ENCODE results near the gene RFFL. TPM values are rescaled to one million over a fixed set of nuclear protein-coding genes. Genes with fewer than 3 reads are reported as not detected.
"Not testable (repeated sequence)": the region's sequence is repeated elsewhere in the genome, so short reads cannot be mapped to it uniquely, and the experiment has no call there.

Gene RFFL, protein sequence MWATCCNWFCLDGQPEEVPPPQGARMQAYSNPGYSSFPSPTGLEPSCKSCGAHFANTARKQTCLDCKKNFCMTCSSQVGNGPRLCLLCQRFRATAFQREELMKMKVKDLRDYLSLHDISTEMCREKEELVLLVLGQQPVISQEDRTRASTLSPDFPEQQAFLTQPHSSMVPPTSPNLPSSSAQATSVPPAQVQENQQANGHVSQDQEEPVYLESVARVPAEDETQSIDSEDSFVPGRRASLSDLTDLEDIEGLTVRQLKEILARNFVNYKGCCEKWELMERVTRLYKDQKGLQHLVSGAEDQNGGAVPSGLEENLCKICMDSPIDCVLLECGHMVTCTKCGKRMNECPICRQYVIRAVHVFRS
- 12.6 TPM for polyA plus RNA-seq (2013, experiment 1 of 2; ENCODE audit: insufficient read length)
- 10.8 TPM for polyA plus RNA-seq (2013, experiment 2 of 2; ENCODE audit: insufficient read length)

DNA sequence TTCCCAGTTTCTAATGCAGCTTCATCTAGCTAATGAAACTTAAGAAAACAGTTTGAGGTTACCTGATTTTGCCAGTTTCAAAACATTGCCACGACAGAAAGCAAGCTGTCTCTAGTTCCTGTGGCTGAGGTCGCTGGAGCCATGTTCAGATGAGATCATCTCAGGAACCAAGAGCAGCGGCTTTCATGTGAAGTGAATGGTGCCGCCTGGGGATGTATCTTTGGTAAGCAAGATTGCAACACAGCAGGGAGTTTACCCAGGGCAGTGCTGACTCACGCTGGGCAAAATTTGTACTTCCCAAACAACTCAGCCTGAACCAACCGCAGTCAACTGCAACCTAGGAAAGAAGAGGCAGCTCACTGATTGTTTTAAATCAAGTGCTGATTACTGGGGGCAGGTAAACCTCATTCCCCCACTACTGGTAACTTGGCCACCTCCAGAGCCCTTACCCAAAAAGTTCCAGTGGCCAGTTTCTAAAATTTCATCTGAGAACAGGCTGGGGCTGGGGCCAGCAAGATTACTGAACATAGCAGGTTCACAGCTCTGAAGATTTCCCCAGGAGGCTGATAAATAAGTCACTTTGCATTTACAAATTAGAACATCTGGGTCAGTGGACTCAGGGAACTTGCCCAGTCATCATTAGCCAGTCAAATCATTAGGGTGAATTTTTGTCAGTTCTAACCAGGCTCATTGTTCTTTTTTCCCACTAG lies at the start of gene RFFL:
Gene RFFL (minus strand): TSS at position 194 of the 710 bp plus-strand sequence. CDS start 37,154 bp downstream, outside the sequence.
- peak; percentile 92 for DNase-seq

DNA sequence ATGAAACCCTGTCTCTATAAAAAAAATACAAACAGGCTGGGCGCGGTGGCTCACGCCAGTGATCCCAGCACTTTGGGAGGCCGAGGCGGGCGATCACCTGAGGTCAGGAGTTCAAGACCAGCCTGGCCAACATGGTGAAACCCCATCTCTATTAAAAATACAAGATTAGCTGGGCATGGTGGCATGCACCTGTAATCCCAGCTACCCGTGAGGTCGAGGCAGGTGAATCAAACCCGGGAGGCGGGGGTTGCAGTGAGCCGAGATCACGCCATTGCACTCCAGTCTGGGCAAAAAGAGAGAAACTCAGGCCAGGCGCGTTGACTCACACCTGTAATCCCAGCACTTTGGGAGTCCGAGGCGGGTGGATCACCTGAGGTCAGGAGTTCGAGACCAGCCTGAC lies 47.3 kb upstream of the RFFL start:
- not testable (repeated sequence) for DNase-seq

DNA sequence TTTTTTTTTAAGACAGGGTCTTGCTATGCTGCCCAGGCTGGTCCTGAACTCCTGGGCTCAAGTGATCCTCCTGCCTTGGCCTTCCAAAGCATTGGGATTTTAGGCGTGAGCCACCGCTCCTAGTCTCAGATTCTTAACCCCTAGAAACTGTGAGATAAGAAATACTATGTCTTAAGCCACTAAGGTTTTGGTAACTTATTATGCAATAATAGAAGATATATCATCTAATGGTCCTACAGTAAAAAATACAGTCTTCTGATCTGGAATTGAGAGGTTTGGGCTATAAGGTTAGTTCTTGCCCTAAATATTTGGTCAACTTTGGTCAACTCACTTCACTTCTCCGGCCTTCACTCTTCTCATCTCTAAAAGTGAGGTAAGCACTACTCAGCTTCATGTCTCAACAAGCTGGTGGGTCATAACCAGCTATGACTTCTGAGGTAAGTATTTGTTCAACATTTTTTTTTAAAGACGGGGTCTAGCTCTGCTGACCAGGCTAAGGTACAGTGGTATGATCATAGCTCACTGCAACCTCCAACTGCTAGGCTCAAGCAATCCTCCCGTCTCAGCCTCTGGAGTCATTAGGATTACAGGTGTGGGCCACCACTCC lies 41.4 kb upstream of the RFFL start:
- no peak for DNase-seq

DNA sequence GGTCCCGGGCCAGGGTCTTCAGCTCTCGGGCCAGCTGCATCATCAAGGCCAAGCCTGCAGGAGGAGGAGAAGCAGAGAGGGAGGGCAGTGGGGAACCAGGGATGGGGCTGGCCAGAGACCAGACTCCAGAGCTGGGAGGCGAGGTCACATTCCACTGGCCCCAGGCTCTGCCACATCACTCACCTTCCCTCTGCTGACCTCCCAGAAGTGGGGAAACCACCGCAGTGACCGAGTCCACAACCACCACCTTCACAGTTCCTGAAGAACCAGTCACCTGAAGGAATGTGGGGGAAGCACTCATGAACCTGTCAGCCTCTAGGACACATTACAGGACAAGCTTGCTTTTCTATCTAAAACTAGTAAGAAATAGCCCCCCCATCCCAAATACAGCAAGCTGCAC lies 39.8 kb upstream of the RFFL start:
- DNase-seq: no peak

DNA sequence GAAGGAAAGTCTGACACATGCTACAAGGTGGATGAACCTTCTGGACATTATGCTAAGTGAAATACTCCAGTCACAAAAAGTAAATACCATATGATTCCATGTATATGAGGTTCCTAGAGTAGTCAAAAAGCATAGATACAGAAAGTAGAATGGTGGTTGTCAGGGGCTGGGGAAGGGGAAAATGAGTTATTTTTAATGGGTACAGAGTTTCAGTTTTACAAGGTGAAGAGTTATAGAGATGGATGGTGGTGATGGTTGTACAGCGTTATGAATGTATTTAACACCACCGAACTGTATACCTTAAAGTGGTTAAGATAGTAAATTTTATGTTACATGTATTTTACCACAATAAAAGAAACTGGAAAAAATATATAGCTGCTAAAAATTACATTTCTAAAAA lies 38.2 kb upstream of the RFFL start:
- no peak for DNase-seq

DNA sequence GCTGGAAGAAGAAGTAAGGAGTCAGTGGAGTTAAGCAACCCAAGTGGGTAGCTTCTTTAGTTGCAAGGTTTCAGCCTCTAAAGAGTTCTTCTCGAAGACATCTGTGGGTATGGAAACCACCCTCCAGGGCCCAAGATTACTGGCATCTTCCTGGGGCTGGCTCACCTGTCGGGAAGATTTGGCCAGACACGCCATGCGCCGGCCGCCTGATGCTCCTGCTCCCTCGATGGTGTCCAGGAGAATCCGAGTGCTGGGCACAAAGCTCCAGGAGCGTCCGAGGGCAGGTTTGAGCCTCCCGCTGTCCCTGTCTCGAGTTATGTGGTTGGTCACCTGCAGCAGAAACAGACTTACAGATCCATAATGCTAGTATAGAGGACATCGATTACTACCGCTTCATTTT lies 37.5 kb upstream of the RFFL start:
- no peak for DNase-seq

DNA sequence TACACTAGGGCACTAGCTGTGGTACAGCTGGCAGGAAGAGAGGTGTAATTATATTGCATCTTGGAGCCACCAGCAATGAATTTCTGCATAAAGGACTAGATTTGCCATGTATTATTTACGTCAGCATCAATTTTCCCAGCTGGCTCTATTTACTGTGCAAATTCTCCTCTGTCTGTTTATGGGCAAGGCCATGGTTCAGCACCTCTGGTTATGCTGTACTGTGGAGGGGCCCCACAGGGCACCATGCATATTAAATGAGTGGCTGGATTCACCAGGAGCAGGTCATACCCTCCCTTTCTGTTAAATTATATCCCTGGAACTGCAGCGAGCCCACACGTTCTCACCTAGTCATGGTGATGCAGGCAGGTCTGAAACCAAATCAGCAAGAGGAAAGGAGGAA lies 36.4 kb upstream of the RFFL start:
- DNase-seq: no peak

DNA sequence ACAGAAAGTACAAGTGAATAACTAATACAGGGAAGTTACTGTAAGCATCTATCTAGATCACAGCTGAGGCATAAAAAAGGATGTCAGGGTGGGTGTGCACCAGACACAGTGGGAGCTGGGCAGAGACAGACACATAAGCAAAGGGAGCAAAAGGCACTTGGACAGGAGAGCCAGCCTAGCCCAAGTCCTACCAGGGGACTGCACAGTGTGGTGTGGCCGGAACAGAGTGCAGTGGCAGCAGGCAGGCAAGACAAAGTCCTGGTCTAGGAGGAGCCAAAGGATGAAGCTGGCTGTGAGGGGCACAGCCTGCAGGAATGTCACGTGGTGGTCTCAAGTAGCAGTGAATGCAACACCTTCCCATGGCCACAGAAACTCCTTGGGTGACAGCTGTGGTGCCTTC lies 34.3 kb upstream of the RFFL start:
- no peak for DNase-seq

DNA sequence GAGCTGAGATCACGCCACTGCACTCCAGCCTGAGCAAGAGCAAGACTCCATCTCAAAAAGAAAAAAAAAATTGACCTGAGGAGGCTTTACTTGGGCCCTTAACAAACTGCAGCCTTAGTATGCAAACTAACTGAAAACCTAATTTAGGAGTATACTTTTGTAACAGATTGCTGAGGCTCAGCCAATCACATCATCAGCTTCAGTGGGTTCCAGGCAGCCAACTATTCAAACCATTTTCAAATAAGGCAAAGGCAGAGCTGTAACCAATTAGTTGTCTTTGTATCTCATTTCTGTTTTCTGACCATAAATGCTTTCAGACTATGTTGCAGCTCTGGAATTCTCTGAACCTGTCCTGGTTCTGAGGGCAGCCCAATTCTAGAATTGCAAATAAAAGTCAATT lies 32.2 kb upstream of the RFFL start:
- DNase-seq: no peak

DNA sequence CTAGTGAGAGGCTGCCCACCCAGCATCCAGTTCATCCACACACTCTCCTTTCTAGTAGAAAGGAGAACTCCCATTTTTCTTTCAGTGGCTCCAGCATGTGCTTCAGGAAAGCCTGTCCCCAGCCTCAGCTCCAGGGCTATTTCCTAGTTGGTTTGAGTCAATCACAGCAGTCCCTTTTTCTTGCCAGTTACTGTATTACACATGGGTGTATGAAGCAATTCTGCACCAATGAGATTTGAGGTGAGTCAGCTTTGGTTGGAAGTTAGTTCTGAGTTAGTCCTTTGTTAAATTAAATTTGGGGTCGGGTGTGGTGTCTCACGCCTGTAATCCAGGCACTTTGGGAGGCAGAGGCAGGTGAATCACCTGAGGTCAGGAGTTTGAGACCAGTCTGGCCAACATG lies 31.4 kb upstream of the RFFL start:
- peak; percentile 77 for DNase-seq

DNA sequence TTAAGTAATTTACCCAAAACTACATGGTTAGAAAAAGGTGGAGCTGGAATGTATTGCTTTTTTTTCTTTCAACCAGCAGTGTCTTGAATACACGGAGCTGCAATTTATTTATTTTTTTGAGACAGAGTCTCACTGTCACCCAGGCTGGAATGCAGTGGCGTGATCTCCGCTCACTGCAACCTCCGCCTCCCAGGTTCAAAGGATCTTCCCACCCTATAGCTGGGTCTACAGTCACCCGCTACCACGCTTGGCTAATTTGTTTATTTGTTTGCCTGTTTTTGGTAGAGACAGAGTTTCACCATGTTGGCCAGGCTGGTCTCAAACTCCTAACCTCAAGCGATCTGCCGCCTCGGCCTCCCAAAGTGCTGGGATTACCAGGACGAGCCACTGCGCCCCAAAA lies 27.2 kb upstream of the RFFL start:
- not testable (repeated sequence) for DNase-seq

DNA sequence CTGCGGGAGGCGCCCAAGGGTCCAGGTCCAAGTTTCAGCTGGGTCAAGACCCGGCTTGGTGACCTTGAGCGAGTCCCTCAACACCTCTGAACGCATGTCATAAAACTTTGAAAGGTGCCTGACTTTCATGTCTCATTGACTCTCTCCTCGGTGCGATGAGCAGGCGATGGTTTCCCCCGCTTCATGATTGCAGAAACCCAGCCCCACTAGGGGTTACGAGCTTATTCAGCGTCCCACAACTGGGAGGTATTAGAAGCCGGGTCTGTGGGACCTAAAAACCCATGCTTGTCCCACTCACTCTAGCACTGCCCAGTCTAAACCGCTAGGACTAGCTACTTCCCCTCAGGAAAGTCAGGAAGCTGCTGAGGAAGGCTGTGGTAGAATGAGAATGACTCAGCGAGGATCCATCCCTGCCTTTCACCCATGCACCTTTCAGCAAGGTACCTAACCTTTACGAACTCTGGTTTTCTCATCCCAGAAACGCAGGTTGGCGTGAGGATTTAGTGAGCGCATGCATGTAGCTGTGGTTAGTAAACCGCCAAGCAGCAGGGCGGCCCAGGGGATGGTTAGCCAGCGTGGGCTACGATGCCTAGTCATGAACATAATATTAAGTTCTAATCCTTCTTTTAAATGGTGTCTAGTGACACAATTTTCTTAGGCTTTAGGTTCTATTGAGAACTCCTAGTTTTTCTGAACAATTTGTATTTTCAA lies 26.2 kb upstream of the RFFL start:
- DNase-seq: peak; percentile 36

DNA sequence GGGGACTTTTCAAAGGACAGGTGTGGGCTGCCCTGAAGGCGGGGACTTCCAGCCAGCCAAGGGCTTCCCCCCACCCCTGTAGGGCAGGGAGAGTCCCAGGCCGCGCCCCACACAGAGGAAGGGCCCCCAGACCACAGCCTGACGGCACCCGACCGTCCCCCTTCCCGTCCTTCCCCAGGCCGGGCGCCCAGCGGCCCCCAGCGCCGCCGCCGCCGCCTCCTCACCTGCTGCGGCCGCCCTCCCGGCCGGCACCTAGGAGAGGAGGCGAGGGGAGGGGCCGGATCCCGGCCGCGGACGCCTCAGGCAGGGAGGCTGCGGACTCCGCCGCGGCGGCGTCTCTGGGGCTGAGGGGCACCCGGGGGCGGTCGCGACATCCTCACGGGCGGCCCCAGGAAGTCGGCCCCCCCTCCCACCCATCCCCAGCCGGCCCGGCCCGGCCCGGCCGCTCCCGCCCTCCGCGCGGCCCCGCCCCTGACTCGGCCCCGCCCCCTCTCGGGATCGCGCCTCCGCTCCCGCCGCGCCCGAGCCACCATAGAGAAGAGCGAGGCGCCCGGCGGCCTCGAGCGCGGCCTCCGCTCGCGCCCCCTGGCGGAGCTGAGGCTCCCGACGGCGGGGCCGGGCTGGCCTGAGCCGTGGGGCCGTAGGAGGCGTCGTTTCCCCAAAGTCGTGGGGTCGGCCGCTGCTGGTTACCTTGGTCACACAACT lies 25.5 kb upstream of the RFFL start:
- DNase-seq: peak; percentile 83

DNA sequence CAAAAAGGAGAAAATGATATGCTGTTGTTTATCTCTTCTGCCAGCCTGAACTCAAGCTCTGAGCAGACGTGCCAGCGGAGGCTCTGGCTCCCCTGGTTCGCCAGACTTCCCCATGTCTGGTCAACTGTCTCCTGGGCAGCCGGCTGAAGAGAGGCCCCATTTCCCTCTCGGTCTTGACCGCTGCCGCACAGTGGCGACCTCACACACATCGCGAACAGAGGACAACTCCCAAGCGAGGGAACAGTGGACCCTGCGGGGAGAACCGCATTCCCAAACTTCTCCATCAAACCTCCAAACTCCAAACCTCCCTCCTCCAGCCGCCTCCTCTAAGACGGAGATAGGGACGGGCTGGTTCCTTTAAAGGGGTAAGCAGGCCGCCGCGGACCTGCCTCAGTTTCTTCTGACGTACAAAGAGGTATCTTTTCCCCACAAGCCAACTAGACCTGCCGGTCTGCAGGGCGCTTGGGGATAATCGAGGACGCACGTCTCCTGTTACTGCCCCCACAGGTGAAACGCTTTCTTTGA lies 24.9 kb upstream of the RFFL start:
- DNase-seq: no peak

DNA sequence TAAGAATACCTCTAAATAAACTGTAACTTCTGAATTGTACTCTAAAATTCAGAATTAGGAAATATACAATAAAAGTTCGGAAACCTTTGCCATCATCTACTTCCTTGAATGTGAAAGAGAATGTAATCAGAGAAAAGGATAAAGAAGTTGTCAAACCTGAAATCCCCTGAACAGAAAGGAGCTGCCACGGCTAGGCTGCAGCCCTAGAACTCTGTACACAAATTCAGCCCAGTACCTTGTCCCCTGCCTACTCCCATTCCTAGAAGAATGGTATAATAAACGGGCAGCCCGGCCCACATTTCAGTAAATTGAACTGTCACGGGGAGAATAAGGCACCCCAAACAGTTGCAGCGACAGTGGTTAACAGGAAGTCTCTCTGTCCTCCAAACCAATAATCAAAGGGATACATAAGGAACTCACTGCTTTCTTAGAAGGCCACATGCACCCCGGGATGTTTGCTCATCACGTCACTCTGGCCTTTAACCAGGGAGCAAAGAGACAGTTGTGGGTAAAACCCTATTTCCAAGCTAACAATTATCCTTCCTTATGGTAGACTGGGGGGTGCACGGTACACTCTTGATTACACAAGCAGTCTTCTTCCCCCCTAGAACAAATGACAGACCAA lies 24.3 kb upstream of the RFFL start:
- DNase-seq: no peak

DNA sequence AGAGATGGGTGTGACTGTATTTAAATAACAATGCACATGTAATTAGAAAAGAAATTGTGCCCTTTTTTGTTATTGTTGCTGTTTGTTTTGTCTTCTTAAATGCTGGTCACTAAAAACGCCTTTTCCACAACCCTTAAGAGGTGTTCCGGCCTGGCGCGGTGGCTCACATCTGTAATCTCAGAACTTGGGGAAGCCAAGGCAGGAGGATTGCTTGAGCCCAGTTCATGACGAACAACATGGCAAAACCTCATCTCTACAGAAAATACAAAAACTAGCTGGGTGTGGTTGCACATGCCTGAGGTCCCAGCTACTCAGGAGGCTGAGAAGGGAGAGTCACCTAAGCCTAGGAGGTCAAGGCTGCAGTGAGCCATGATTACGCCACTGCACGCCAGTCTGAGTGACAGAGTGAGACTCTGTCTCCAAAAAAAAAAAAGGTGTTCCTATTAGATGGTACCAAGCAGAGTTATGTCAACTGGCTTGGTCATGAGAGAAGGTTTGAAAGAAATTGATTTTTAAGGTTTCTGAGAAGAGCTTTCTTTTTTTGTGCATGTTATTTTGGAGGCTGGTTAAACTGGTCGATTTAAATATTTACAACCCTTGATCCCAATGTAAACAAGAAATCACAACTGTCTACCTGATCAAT lies 23.5 kb upstream of the RFFL start:
- DNase-seq: no peak

DNA sequence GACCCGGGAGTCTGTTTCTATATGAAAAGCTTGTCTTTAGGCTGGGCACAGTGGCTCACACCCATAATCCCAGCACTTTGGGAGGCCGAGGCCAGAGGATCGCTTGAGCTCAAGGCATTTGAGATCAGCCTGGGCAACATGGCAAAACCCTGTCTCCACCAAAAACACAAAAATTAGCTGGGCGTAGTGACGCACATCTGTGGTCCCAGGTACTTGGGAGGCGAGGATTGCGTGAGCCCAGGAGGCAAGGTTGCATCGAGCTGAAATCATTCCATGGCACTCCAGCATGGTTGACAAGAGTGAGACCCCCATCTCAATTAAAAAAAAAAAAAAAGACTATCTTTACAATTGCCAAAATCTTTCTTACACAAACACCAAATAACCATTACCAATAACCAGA lies 22.7 kb upstream of the RFFL start:
- no peak for DNase-seq

DNA sequence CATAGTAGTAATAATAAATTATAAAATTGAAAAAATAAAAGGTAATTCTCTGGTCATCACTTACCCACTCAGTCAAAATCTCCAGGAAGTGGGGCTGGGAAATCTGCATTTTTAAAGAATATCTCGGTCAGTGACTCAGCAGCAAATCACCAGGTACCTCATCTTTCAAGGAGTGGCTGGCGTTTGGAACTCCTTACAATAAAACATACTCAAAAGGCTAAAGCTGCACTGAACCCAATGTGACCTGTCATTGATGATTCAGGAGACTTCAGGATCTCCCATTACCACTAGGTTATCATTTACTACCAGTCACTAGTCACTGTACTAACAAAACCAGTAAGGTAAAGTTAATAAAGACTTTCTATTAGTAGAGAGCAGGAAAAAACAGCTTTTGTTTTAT lies 21.5 kb upstream of the RFFL start:
- peak; percentile 48 for DNase-seq

DNA sequence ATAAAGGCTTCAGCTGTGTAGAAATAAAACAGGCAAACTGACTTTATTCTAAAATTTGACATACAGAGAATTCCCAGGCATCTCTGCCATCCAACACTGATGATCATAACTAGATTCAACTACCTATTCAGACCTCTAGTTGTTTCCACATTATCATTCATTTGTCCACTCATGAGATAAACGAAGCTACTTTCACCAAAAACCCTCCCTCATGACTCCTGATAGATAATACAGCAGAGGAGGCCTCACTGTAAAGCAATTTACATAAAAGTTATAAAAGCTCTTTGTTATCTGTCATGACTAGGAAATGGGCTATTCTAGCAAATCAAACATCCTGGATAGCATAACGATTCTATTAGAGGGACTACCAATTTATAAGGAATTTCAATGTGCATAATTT lies 19.6 kb upstream of the RFFL start:
- no peak for DNase-seq

DNA sequence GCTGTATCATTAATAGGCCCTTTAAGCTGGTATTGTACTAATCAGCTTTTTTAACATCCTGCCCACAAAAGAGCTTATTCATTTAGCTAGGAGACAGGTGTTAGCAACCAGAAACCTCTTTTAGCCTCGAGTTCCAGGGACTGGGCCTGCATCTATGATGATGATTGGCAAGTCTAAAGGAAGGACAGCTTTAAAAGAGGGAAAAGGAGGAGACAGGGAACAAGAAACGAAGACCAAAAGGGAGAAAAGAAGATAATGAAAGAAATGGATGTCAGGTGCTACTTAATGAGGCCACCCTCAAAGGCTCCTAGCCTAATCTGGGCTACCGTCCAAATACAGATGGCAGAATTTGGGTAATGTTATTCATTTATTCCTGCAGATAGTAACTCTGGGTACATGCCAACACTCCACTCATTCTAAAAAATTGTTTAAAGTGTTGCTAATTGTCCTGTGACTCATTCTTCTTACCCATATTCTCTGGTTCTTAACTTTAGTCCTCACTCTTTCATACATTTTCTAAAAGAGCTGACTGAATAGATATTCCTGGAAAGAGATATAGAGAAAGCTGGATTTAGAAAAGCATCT lies 18.7 kb upstream of the RFFL start:
- peak; percentile 87 for DNase-seq

DNA sequence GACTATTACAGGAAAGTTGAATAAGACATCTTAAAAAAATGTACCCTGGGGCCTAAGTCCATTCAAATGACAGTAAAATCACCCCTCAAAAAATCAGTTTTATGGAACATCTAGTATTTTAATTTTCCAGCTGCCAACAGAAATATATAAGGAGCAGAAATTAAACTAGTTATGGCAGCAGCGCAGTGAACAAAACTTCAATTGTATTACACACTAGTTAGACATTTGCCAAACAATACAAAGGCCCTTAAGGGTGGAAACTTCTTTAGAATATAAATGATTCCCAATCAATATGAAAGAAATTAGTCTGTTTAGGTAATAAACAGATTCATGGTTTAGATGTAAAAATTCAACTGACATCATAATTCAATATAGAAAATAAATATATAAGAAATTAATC lies 18.1 kb upstream of the RFFL start:
- DNase-seq: no peak
